ENCODE data around the gene SERPINA10.
"Not testable (repeated sequence)": the region's sequence is repeated elsewhere in the genome, so short reads cannot be mapped to it uniquely, and the experiment has no call there.

Gene SERPINA10

DNA sequence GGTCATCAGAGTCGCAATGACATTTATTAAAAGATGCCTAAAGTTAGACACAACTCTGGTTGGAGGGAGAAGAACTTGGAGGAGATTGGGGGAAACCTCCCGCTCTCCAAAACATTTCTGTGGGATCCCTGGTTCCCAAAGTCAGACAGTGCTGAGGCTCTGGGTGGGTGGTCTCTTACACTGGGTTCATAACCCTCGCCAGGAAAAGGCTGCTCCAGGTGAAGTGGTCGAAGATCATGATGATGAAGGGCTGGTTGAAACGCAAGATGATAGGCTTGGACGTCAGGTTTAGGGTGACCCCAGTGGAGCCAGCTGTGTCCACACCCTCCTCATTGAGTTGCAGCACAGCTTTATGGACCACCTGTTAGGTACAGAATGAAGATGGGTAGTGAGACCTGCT lies 11.2 kb upstream of the SERPINA10 start:
- Histone ChIP-seq H3K27me3 (ENCODE audit: insufficient read depth, low read length) (no peaks in the 10 kb centered on the region), H3K9me2 (ENCODE audit: low read depth, low read length) (no peaks in the 10 kb centered on the region), H3K4me1 (ENCODE audit: insufficient read depth, low read length, severe bottlenecking) (peaks cover 4% of the 10 kb centered on the region), H4K20me1 (ENCODE audit: insufficient read depth, low read length) (no peaks in the 10 kb centered on the region), H3K79me2 (ENCODE audit: insufficient read depth, low read length) (no peaks in the 10 kb centered on the region), H3K4me3 (ENCODE audit: low read depth, low read length, poor library complexity, severe bottlenecking) (no peak overlapping the region), H2AFZ (ENCODE audit: low read length) (no peak overlapping the region), H3K4me2 (ENCODE audit: low read length) (no peak overlapping the region), H3K9me3 (ENCODE audit: low read length) (no peaks in the 10 kb centered on the region), H3F3A (ENCODE audit: insufficient read depth, low read length) (no peaks in the 10 kb centered on the region), H3K36me3 (ENCODE audit: insufficient read depth, low read length) (no peaks in the 10 kb centered on the region), H3K27ac (ENCODE audit: low read depth, low read length, poor library complexity, severe bottlenecking) (no peak overlapping the region), H3K9ac (ENCODE audit: low read length) (no peak overlapping the region)
- TF ChIP-seq EZH2 (IDR thresholded peaks at IDR 0.05; ENCODE audit: borderline replicate concordance, low read length): no peak
- TF ChIP-seq, protein P1, sequence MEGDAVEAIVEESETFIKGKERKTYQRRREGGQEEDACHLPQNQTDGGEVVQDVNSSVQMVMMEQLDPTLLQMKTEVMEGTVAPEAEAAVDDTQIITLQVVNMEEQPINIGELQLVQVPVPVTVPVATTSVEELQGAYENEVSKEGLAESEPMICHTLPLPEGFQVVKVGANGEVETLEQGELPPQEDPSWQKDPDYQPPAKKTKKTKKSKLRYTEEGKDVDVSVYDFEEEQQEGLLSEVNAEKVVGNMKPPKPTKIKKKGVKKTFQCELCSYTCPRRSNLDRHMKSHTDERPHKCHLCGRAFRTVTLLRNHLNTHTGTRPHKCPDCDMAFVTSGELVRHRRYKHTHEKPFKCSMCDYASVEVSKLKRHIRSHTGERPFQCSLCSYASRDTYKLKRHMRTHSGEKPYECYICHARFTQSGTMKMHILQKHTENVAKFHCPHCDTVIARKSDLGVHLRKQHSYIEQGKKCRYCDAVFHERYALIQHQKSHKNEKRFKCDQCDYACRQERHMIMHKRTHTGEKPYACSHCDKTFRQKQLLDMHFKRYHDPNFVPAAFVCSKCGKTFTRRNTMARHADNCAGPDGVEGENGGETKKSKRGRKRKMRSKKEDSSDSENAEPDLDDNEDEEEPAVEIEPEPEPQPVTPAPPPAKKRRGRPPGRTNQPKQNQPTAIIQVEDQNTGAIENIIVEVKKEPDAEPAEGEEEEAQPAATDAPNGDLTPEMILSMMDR (IDR thresholded peaks at IDR 0.05; ENCODE audit: low read length): no peak

DNA sequence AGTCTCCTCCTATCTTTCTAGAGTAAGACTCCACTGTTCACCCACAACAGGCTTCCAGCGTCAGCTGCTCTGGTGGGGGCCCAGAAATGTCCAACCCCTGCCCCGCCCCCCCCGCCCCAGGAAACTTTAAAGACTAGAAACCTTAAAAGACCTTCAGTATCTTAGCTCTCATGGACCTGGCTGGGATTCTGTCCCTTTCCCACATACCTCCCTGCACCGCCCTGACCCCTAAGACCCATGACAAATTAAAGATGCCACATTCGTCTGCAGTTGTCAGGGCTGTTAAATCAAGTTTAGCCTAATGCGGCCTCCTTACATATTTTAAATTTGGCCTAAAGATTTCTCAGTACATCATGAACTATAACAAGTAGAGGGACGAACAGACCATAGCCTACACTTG lies 10.0 kb upstream of the SERPINA10 start:
- H3K4me1 ChIP-seq (ENCODE audit: insufficient read depth, low read length, severe bottlenecking): peaks cover 4% of the 10 kb centered on the region
- no peak overlapping the region for H2AFZ ChIP-seq (ENCODE audit: low read length)
- H3K9ac ChIP-seq (ENCODE audit: low read length): no peak overlapping the region
- no peaks in the 10 kb centered on the region for H3K36me3 ChIP-seq (ENCODE audit: insufficient read depth, low read length)
- H3K27ac ChIP-seq (ENCODE audit: low read depth, low read length, poor library complexity, severe bottlenecking): no peak overlapping the region
- no peaks in the 10 kb centered on the region for H3K9me3 ChIP-seq (ENCODE audit: low read length)
- TF ChIP-seq, protein P1 (IDR thresholded peaks at IDR 0.05; ENCODE audit: low read length): no peak
- TF ChIP-seq EZH2 (IDR thresholded peaks at IDR 0.05; ENCODE audit: borderline replicate concordance, low read length): no peak
- H3K4me3 ChIP-seq (ENCODE audit: low read depth, low read length, poor library complexity, severe bottlenecking): no peak overlapping the region
- H3K79me2 ChIP-seq (ENCODE audit: insufficient read depth, low read length): no peaks in the 10 kb centered on the region
- no peaks in the 10 kb centered on the region for H3K9me2 ChIP-seq (ENCODE audit: low read depth, low read length)
- H3K4me2 ChIP-seq (ENCODE audit: low read length): no peak overlapping the region
- no peaks in the 10 kb centered on the region for H3F3A ChIP-seq (ENCODE audit: insufficient read depth, low read length)
- H3K27me3 ChIP-seq (ENCODE audit: insufficient read depth, low read length): no peaks in the 10 kb centered on the region
- no peaks in the 10 kb centered on the region for H4K20me1 ChIP-seq (ENCODE audit: insufficient read depth, low read length)

DNA sequence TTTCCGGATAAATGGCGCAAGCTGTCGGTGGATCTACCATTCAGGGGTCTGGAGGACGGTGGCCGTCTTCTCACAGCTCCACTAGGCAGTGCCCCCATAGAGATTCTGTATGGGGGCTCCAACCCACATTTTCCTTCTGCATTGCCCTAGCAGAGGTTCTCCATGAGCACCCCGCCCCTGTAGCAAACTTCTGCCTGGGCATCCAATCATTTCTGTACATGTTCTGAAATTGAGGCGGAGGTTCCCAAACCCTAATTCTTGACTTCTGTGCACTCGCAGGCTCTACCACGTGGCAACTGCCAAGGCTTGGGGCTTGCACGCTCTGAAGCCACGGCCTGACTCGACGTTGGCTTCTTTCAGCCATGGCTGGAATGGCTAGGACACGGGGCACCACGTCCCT lies 5.1 kb upstream of the SERPINA10 start:
- Histone ChIP-seq H2AFZ (ENCODE audit: low read length) (no peak overlapping the region), H3K27ac (ENCODE audit: low read depth, low read length, poor library complexity, severe bottlenecking) (no peak overlapping the region), H3K4me1 (ENCODE audit: insufficient read depth, low read length, severe bottlenecking) (peaks cover 4% of the 10 kb centered on the region), H3K9ac (ENCODE audit: low read length) (no peak overlapping the region), H3K9me3 (ENCODE audit: low read length) (no peaks in the 10 kb centered on the region), H3K4me3 (ENCODE audit: low read depth, low read length, poor library complexity, severe bottlenecking) (no peak overlapping the region), H4K20me1 (ENCODE audit: insufficient read depth, low read length) (no peaks in the 10 kb centered on the region), H3K36me3 (ENCODE audit: insufficient read depth, low read length) (no peaks in the 10 kb centered on the region), H3K4me2 (ENCODE audit: low read length) (no peak overlapping the region), H3F3A (ENCODE audit: insufficient read depth, low read length) (no peaks in the 10 kb centered on the region), H3K79me2 (ENCODE audit: insufficient read depth, low read length) (no peaks in the 10 kb centered on the region), H3K27me3 (ENCODE audit: insufficient read depth, low read length) (no peaks in the 10 kb centered on the region; the same call in 1 of the 2 replicates), H3K9me2 (ENCODE audit: low read depth, low read length) (no peaks in the 10 kb centered on the region)
- no peak for TF ChIP-seq EZH2 (IDR thresholded peaks at IDR 0.05; ENCODE audit: borderline replicate concordance, low read length)
- TF ChIP-seq, protein P1 (IDR thresholded peaks at IDR 0.05; ENCODE audit: low read length): no peak

DNA sequence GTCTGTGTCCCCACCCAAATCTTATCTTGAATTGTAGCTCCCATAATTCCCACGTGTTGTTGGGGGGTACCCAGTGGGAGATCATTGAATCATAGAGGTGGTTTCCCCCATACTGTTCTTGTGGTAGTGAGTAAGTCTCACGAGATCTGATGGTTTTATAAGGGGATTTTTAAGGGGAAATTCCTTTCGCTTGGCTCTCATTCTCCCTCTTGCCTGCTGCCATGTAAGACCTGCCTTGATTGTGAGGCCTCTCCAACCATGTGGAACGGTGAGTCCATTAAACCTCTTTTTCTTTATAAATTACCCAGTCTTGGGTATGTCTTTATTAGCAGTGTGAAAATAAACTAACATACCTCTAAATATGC lies 3.1 kb upstream of the SERPINA10 start:
- not testable (repeated sequence) for H3F3A ChIP-seq (ENCODE audit: insufficient read depth, low read length)

More for the DNA sequence above, 3.1 kb upstream of the SERPINA10 start:
- H4K20me1 ChIP-seq (ENCODE audit: insufficient read depth, low read length); H3K36me3 ChIP-seq (ENCODE audit: insufficient read depth, low read length); H3K9me3 ChIP-seq (ENCODE audit: low read length); H3K4me1 ChIP-seq (ENCODE audit: insufficient read depth, low read length, severe bottlenecking); H3K79me2 ChIP-seq (ENCODE audit: insufficient read depth, low read length); H3K9me2 ChIP-seq (ENCODE audit: low read depth, low read length); H2AFZ ChIP-seq (ENCODE audit: low read length); H3K4me3 ChIP-seq (ENCODE audit: low read depth, low read length, poor library complexity, severe bottlenecking); H3K9ac ChIP-seq (ENCODE audit: low read length); H3K4me2 ChIP-seq (ENCODE audit: low read length); H3K27ac ChIP-seq (ENCODE audit: low read depth, low read length, poor library complexity, severe bottlenecking); H3K27me3 ChIP-seq (ENCODE audit: insufficient read depth, low read length): not testable (repeated sequence)

Measured in OCI-LY1 (cell line).